ENCODE results near the gene GSE1.
A peak's percentile ranks its signal among the peaks of the same experiment; 100 is the strongest.

Gene GSE1

GRCh38 chr16:85569039-85569614 lies 44.0 kb upstream of the GSE1 start:
- POLR2A ChIA-PET, result no interaction called here

GRCh38 chr16:85569615-85570212 lies 43.4 kb upstream of the GSE1 start:
- ChIA-PET POLR2A (no interaction called here), CTCF (no interaction called here)
- TF ChIP-seq HDGF (IDR thresholded peaks at IDR 0.05; ENCODE audit: borderline replicate concordance) (no peak), ELF4 (IDR thresholded peaks at IDR 0.05) (no peak), LEF1 (IDR thresholded peaks at IDR 0.05; ENCODE audit: borderline replicate concordance) (no peak), L3MBTL2 (conservative IDR thresholded peaks at IDR 0.05) (no peak), TARDBP (IDR thresholded peaks at IDR 0.05) (no peak), PKNOX1 (IDR thresholded peaks at IDR 0.05) (no peak), ZNF384 (IDR thresholded peaks at IDR 0.05) (no peak), SUZ12 (IDR thresholded peaks at IDR 0.05) (no peak), BHLHE40 (IDR thresholded peaks at IDR 0.05; ENCODE audit: borderline replicate concordance) (no peak), SP1 (IDR thresholded peaks at IDR 0.05) (no peak), NFRKB (IDR thresholded peaks at IDR 0.05) (no peak), FOXM1 (IDR thresholded peaks at IDR 0.05; ENCODE audit: borderline replicate concordance) (no peak), FOXK2 (IDR thresholded peaks at IDR 0.05) (no peak), ARNT (IDR thresholded peaks at IDR 0.05) (no peak), FOXA1 (IDR thresholded peaks at IDR 0.05) (no peak)
- peak; percentile 43 for DNase-seq (ENCODE audit: extremely low spot score)

More at GRCh38 chr16:85569039-85569614, 44.0 kb upstream of the GSE1 start:
- no peak for DNase-seq (ENCODE audit: extremely low spot score)
- TF ChIP-seq CTBP1 (IDR thresholded peaks at IDR 0.05; ENCODE audit: borderline replicate concordance) (no peak), LEF1 (IDR thresholded peaks at IDR 0.05; ENCODE audit: borderline replicate concordance) (no peak), TARDBP (IDR thresholded peaks at IDR 0.05) (no peak), FOXA1 (IDR thresholded peaks at IDR 0.05) (no peak), L3MBTL2 (conservative IDR thresholded peaks at IDR 0.05) (no peak), FOXM1 (IDR thresholded peaks at IDR 0.05; ENCODE audit: borderline replicate concordance) (no peak), FOXK2 (IDR thresholded peaks at IDR 0.05) (no peak), BHLHE40 (IDR thresholded peaks at IDR 0.05; ENCODE audit: borderline replicate concordance) (no peak), HDGF (IDR thresholded peaks at IDR 0.05; ENCODE audit: borderline replicate concordance) (no peak), PKNOX1 (IDR thresholded peaks at IDR 0.05) (no peak), SP1 (IDR thresholded peaks at IDR 0.05) (no peak), ELF4 (IDR thresholded peaks at IDR 0.05) (no peak), ZNF384 (IDR thresholded peaks at IDR 0.05) (no peak), NFRKB (IDR thresholded peaks at IDR 0.05) (no peak), SUZ12 (IDR thresholded peaks at IDR 0.05) (no peak), ARNT (IDR thresholded peaks at IDR 0.05) (no peak)
- CTCF ChIA-PET, result interaction anchor here (0.6 kb wide), 1 partner anchor 40 kb away, joined by 3 read pairs; no protein-coding TSS in a partner anchor

- ChIA-PET POLR2A (no interaction called here), CTCF (no interaction called here)
- no peak for DNase-seq (ENCODE audit: extremely low spot score)
- TF ChIP-seq BHLHE40 (IDR thresholded peaks at IDR 0.05; ENCODE audit: borderline replicate concordance) (no peak), FOXK2 (IDR thresholded peaks at IDR 0.05) (no peak), PKNOX1 (IDR thresholded peaks at IDR 0.05) (no peak)
These were observed 42.8 kb upstream of the GSE1 start for GRCh38 chr16:85570213-85570734.

GRCh38 chr16:85570735-85571562 lies 42.2 kb upstream of the GSE1 start:
- POLR2A ChIA-PET, result no interaction called here
- no peak for TF ChIP-seq ARNT (IDR thresholded peaks at IDR 0.05)
- no peak for TF ChIP-seq L3MBTL2 (conservative IDR thresholded peaks at IDR 0.05)
- no peak for TF ChIP-seq ELF4 (IDR thresholded peaks at IDR 0.05)
- no peak for TF ChIP-seq SP1 (IDR thresholded peaks at IDR 0.05)
- TF ChIP-seq FOXK2 (IDR thresholded peaks at IDR 0.05), result no peak
- no peak for TF ChIP-seq ZNF384 (IDR thresholded peaks at IDR 0.05)
- no peak for TF ChIP-seq HDGF (IDR thresholded peaks at IDR 0.05; ENCODE audit: borderline replicate concordance)
- no peak for TF ChIP-seq NFRKB (IDR thresholded peaks at IDR 0.05)
- no peak for TF ChIP-seq LEF1 (IDR thresholded peaks at IDR 0.05; ENCODE audit: borderline replicate concordance)
- no peak for TF ChIP-seq BHLHE40 (IDR thresholded peaks at IDR 0.05; ENCODE audit: borderline replicate concordance)
- no peak for TF ChIP-seq TARDBP (IDR thresholded peaks at IDR 0.05)
- no peak for TF ChIP-seq FOXM1 (IDR thresholded peaks at IDR 0.05; ENCODE audit: borderline replicate concordance)
- no peak for TF ChIP-seq PKNOX1 (IDR thresholded peaks at IDR 0.05)
- no peak for TF ChIP-seq FOXA1 (IDR thresholded peaks at IDR 0.05)
- no peak for TF ChIP-seq CTBP1 (IDR thresholded peaks at IDR 0.05; ENCODE audit: borderline replicate concordance)
- TF ChIP-seq SUZ12 (IDR thresholded peaks at IDR 0.05), result no peak
- DNase-seq (ENCODE audit: extremely low spot score), result no peak
- CTCF ChIA-PET, result no interaction called here

GRCh38 chr16:85571563-85571812 lies 41.6 kb upstream of the GSE1 start:
- no peak for TF ChIP-seq PKNOX1 (IDR thresholded peaks at IDR 0.05)
- DNase-seq (ENCODE audit: extremely low spot score), result no peak
- CTCF ChIA-PET, result no interaction called here
- POLR2A ChIA-PET, result no interaction called here
